Sigmoid colon (tissue), 7 donors: ENCODE data around the gene RBM28. TPM values are rescaled to one million over a fixed set of nuclear protein-coding genes. Genes with fewer than 3 reads are reported as not detected.

Experiments used
- DNase-seq: peaks from one replicate; pipeline ENCODE4 v3.0.0-alpha.2; 2019
- H3K27ac ChIP-seq, 4 donors: fragments of 200-600 bp; sonication (generic); one replicate each; pipeline ENCODE4 v1.5.1; 2016 to 2019; ENCODE audit warnings: mild to moderate bottlenecking in 1 of 4
- H3K27me3 ChIP-seq, 3 donors: fragments of 200-600 bp; sonication (generic); one replicate each; pipeline ENCODE4 v1.5.1; 2019; ENCODE audit warnings: mild to moderate bottlenecking in 1 of 3
- H3K36me3 ChIP-seq, 4 donors: fragments of 200-600 bp; sonication (generic); one replicate each; pipeline ENCODE4 v1.5.1; 2016 to 2019
- H3K4me1 ChIP-seq, 4 donors: fragments of 200-600 bp; sonication (generic); one replicate each; pipeline ENCODE4 v1.5.1; 2017 to 2019
- H3K4me3 ChIP-seq, 4 donors: fragments of 200-600 bp; sonication (generic); one replicate each; pipeline ENCODE4 v1.5.1; 2017 to 2019; ENCODE audit warnings: mild to moderate bottlenecking in 2 of 4, moderate library complexity in 1 of 4
- H3K9me3 ChIP-seq, 4 donors: fragments of 200-600 bp in 3 of 4; sonication (generic) in 3 of 4; one replicate each; pipeline versions ENCODE4 v1.5.1 to v1.6.1; 2013 to 2019
- CTCF ChIP-seq, 4 experiments: fragments of 450-650 bp in 3 of 4; fragments of 200-600 bp in 1 of 4; IDR thresholded peaks; one replicate each; pipeline ENCODE4 v1.5.1; 2016 to 2019; ENCODE audit warnings: antibody characterized with exemption in 4 of 4, mild to moderate bottlenecking in 3 of 4, moderate library complexity in 2 of 4
- EP300 ChIP-seq, 4 donors: sonication (generic); formaldehyde crosslinking; IDR thresholded peaks; one replicate each; pipeline ENCODE4 v1.6.1; 2017; ENCODE audit warnings: antibody characterized with exemption in 4 of 4
- POLR2A ChIP-seq, 2 donors: fragments of 450-650 bp; IDR thresholded peaks; one replicate each; pipeline ENCODE4 v1.6.1; 2016; ENCODE audit warnings: antibody characterized with exemption in 2 of 2, mild to moderate bottlenecking in 2 of 2, moderate library complexity in 2 of 2
- POLR2AphosphoS5 ChIP-seq, 4 donors: sonication (generic); formaldehyde crosslinking; IDR thresholded peaks; one replicate each; pipeline ENCODE4 v1.6.1; 2017; ENCODE audit warnings: antibody characterized with exemption in 4 of 4
- WGBS, 2 donors: extraction: QIAGEN DNeasy Blood & Tissue Kit; methylation state at CpG; one replicate each; pipeline ENCODE4 v1.1.7; 2013; 5-methylcytosine and 5-hydroxymethylcytosine counted together
- intact Hi-C: fragments of 100-400 bp; cut with DNase I; formaldehyde crosslinking; loops from one replicate; pipeline ENCODE4 v1.15.1; 2023
- polyA plus RNA-seq, 3 donors: library from polyadenylated mRNA; stranded (reverse); fragments of 200-250 nt; gene quantifications; one replicate each; pipeline ENCODE4 v1.2.3, GENCODE V29; 2013
- total RNA-seq, 4 donors: library from RNA; depleted of rRNA; stranded (reverse); fragments of >200 nt; gene quantifications; one replicate each; pipeline ENCODE4 v1.1.0, GENCODE V29; 2016
- donor health status: healthy with polysubstance abuse.
- donor health status: Bipolar disorder and iron deficiency.
- donor health status: healthy.

The RBM28 gene
- total and polyA plus RNA-seq, 7 donors: 6.6 to 36.3 (median 15.1) TPM

DNA sequence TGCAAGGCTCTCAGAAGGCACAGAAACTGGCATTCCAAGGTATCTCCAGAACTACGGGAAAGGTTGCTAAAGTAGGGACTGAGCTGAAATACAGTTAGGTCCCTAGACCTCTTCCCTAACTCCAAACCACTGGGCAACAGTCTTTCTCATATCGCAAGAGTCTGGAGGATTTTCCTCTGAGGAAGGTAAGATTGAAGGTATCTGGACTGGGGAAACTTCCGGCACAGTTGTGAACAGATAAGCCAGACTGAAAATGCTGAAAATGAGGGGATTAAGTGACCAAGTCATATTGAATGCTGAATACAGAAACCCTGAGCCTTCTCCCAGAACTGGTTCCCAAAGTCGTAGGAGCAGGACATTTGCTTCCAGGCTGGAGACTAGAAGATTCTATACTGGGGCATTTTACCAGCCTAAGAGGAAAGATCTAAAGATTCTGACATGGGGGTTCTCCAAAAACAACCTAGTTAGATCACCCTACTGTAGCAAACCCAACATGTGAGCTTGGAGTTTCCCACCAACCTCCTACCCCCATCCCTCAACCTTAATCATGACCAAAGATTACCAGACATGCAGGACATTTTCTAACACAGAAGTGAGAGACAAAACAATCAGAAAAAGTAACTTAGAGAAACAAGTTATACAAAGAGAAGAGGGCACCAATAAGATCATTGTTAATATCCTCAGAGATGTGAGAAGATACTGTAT is 20.6 kb upstream of the RBM28 start:
- 81 to 82% methylated on average over 4 of the region's 4 CpGs for WGBS, 2 donors
- H3K9me3 ChIP-seq: no peaks in the 10 kb centered on the region
- DNase-seq: no peak
- no peak overlapping the region for H3K4me3 ChIP-seq
- H3K4me1 ChIP-seq: peaks cover 0 to 22% (median 18%) of the 10 kb centered on the region in 4 donors
- H3K36me3 ChIP-seq: no peaks in the 10 kb centered on the region
- intact Hi-C loops: no loop called here
- H3K27me3 ChIP-seq: peaks cover 0 to 15% (median 0%) of the 10 kb centered on the region in 3 donors
- TF ChIP-seq CTCF (IDR thresholded peaks at IDR 0.05) (no peak), POLR2A (IDR thresholded peaks at IDR 0.05) (no peak), EP300 (IDR thresholded peaks at IDR 0.05) (no peak), POLR2AphosphoS5 (IDR thresholded peaks at IDR 0.05) (no peak)
- no peak overlapping the region for H3K27ac ChIP-seq

GRCh38 chr7:128363261-128363721 is 19.6 kb upstream of the RBM28 start:
- no peak overlapping the region for H3K4me3 ChIP-seq
- H3K4me1 ChIP-seq: peaks cover 0 to 22% (median 18%) of the 10 kb centered on the region in 4 donors
- no peak overlapping the region for H3K27ac ChIP-seq
- peaks cover 0 to 15% (median 0%) of the 10 kb centered on the region in 3 donors for H3K27me3 ChIP-seq
- DNase-seq: no peak
- H3K9me3 ChIP-seq: no peaks in the 10 kb centered on the region
- no peak for TF ChIP-seq POLR2AphosphoS5 (IDR thresholded peaks at IDR 0.05)
- no peak for TF ChIP-seq CTCF (IDR thresholded peaks at IDR 0.05)
- no peak for TF ChIP-seq EP300 (IDR thresholded peaks at IDR 0.05)
- TF ChIP-seq POLR2A (IDR thresholded peaks at IDR 0.05): no peak
- 90 to 91% methylated on average over 6 of the region's 6 CpGs for WGBS, 2 donors
- no peaks in the 10 kb centered on the region for H3K36me3 ChIP-seq
- intact Hi-C loops: no loop called here

GRCh38 chr7:128362670-128363069 is 19.0 kb upstream of the RBM28 start:
- H3K36me3 ChIP-seq: no peaks in the 10 kb centered on the region
- peaks cover 0 to 15% (median 0%) of the 10 kb centered on the region in 3 donors for H3K27me3 ChIP-seq
- no peak for DNase-seq
- H3K27ac ChIP-seq: no peak overlapping the region
- H3K4me1 ChIP-seq: peaks cover 0 to 22% (median 18%) of the 10 kb centered on the region in 4 donors
- 72 to 75% methylated on average over 4 of the region's 4 CpGs for WGBS, 2 donors
- no peak overlapping the region for H3K4me3 ChIP-seq
- TF ChIP-seq CTCF (IDR thresholded peaks at IDR 0.05): no peak
- no peaks in the 10 kb centered on the region for H3K9me3 ChIP-seq
- intact Hi-C loops: no loop called here

DNA sequence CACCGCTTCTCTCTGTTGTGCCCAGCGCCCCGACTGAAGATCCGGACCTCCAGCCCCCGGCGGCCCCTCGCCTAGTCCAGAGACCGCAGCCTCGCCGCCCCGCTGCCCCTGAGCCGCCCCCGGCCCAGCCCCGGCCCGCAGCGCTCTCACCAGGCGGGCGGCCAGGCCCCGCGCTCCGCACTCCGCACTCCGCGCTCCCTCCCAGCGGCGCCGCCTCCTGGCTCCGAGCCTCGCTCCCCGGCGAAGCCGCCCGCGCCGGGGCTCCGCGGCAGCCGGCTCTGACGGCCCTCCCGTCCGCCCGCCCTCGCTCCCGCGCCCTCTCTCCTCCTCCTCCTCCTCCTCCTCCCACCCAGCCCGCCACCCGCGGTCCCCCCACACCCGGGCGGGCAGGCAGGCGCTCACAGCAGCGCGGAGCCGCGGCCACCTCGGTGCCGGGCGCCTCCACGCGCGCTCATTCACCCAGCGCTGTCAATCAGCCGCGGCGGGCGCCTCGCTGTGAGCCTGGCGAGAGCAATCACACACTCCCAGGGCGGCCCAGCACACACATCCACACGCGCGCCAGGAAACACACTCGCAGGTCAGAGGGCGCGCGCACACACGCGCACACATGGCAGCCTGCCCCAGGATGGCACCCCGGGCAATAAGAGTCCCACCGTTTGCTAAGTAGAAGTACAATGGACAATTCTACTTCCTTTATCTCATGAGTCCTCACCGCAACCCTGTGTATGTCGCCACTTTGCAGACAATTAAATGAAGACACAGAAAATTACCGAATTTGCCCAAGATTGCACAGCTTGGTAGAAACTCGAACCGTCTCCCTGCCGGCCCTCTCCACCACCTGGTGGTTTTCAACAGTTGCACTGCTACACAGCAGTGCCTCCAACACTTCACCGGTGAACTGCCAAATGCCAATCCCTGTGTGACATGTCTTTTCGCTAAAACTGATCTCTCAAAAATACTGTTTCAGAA is 18.0 kb upstream of the RBM28 start, which contains the start of gene PRRT4:
Gene PRRT4, minus strand, starts transcription at position 280 of the 969 bp plus-strand sequence.
- Histone ChIP-seq H3K36me3 (no peaks in the 10 kb centered on the region), H3K9me3 (no peaks in the 10 kb centered on the region), H3K27ac (peak within 1 kb of the TSS in 2 of 4 donors; percentile 33 to 58), H3K27me3 (peaks cover 0 to 14% (median 0%) of the 10 kb centered on the region in 3 donors), H3K4me1 (peaks cover 0 to 22% (median 18%) of the 10 kb centered on the region in 4 donors), H3K4me3 (peak within 1 kb of the TSS; percentile 32 to 61 (median 54))
- 1% methylated on average over 88 of the region's 88 CpGs for WGBS, 2 donors
- TF ChIP-seq POLR2A (IDR thresholded peaks at IDR 0.05) (no peak), EP300 (IDR thresholded peaks at IDR 0.05) (no peak), POLR2AphosphoS5 (IDR thresholded peaks at IDR 0.05) (no peak), CTCF (IDR thresholded peaks at IDR 0.05) (no peak)
- peak; percentile 70 for DNase-seq
- intact Hi-C loops: no loop called here
